ENCODE data around the gene ZSWIM8. TPM values are rescaled to one million over a fixed set of nuclear protein-coding genes. Genes with fewer than 3 reads are reported as not detected.

ZSWIM8 gene
- total and polyA plus RNA-seq, 2 donors (not counting 3 experiments of a cell fraction or from before 2014, with no cell fraction given): 111 to 230 TPM

DNA sequence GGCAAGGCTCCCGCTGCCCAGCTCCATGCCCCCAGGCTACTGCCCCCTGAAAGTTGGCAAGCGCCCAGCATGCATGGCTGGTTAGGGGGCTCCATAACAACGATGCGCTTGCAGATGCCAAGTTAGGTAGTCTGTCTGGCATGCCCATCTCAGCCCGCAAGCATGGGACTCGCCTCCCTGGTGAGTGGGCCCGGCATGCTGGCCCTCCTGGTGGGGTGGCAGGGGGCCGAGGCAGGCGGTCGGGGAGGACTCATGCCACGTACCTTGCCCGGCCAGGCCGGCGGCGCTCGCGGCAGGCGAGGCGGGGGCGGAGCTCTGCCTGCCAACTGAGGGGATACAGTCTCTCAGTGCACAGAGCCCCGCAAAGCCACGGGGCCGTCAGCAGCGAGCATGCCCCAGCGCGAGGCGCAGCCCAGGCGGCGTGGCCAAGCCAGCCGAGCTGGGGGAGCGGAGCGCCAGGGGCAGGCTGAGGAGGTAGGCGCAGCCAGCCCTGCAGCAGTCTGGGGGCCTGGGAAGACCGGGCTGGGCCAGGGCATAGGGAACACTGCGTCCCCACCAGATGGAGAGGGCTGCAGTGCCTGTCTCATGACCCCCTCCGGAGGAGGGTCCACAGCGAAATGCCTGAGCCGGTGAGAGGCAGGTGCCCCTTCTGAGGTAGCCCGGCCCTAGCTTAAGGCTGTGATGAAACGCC lies 54.0 kb downstream of the ZSWIM8 start:
- H3K9ac ChIP-seq (replicated peaks; ENCODE audit: extremely low read depth, insufficient read depth, low read length): no peak overlapping the region
- intact Hi-C loops (cut with micrococcal nuclease) (no loop called here), dilution Hi-C loops (cut with MboI; ENCODE audit: extremely low pct_ligation_motif_present, low sequenced_read_pairs) (no loop called here)
- H3K36me3 ChIP-seq (ENCODE audit: control insufficient read depth in 2 of 2, extremely low read depth in 1 of 2, insufficient read depth in 2 of 2, low read length in 2 of 2): peaks cover 0 to 2% of the 10 kb centered on the region in 2 experiments
- H3K27ac ChIP-seq (ENCODE audit: insufficient read depth, low read depth, low read length): no peak overlapping the region
- BruUV-seq (replicated peaks): no TSS peak
- H3K9me3 ChIP-seq (replicated peaks; ENCODE audit: control insufficient read depth, insufficient read depth, low read length): no peaks in the 10 kb centered on the region
- H2AFZ ChIP-seq (ENCODE audit: low read depth, low read length): no peak overlapping the region
- H3K27me3 ChIP-seq (ENCODE audit: control insufficient read depth in 2 of 2, insufficient read depth in 2 of 2, low read length in 2 of 2): no peaks in the 10 kb centered on the region
- ChIA-PET POLR2A (no interaction called here), CTCF (interaction anchor here (0.8 to 6.0 kb wide), 3 partner anchors 9 to 40 kb away, joined by 4 to 54 read pairs (median 6); no protein-coding TSS in a partner anchor)
- TF ChIP-seq MYC (IDR thresholded peaks at IDR 0.05; ENCODE audit: low read depth, low read length) (no peak), POLR2AphosphoS5 (IDR thresholded peaks at IDR 0.05; ENCODE audit: insufficient read depth, low read depth, low read length) (no peak), FOS (IDR thresholded peaks at IDR 0.05; ENCODE audit: borderline replicate concordance, insufficient read depth, low read length) (no peak), GATA2 (IDR thresholded peaks at IDR 0.05; ENCODE audit: insufficient read depth, insufficient read length, low read depth, low read length) (no peak), JUN (IDR thresholded peaks at IDR 0.05; ENCODE audit: borderline replicate concordance, insufficient read depth, insufficient read length, low read depth) (no peak), EZH2 (IDR thresholded peaks at IDR 0.05; ENCODE audit: borderline replicate concordance, low read depth, low read length, severe bottlenecking) (no peak), POLR2A (IDR thresholded peaks at IDR 0.05; ENCODE audit: low read depth, low read length) (no peak)
- TF ChIP-seq, protein P1, sequence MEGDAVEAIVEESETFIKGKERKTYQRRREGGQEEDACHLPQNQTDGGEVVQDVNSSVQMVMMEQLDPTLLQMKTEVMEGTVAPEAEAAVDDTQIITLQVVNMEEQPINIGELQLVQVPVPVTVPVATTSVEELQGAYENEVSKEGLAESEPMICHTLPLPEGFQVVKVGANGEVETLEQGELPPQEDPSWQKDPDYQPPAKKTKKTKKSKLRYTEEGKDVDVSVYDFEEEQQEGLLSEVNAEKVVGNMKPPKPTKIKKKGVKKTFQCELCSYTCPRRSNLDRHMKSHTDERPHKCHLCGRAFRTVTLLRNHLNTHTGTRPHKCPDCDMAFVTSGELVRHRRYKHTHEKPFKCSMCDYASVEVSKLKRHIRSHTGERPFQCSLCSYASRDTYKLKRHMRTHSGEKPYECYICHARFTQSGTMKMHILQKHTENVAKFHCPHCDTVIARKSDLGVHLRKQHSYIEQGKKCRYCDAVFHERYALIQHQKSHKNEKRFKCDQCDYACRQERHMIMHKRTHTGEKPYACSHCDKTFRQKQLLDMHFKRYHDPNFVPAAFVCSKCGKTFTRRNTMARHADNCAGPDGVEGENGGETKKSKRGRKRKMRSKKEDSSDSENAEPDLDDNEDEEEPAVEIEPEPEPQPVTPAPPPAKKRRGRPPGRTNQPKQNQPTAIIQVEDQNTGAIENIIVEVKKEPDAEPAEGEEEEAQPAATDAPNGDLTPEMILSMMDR (IDR thresholded peaks at IDR 0.05; ENCODE audit: extremely low read depth in 1 of 2, insufficient read depth in 1 of 2, low read depth in 1 of 2, low read length in 2 of 2): no peak
- TF ChIP-seq, protein P2, sequence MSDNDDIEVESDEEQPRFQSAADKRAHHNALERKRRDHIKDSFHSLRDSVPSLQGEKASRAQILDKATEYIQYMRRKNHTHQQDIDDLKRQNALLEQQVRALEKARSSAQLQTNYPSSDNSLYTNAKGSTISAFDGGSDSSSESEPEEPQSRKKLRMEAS (IDR thresholded peaks at IDR 0.05; ENCODE audit: insufficient read depth, insufficient read length): no peak
- no peak overlapping the region for H3K4me3 ChIP-seq (replicated peaks in 1 of 3; ENCODE audit: insufficient read depth in 1 of 3, low read depth in 1 of 3, low read length in 3 of 3)
- H3K4me2 ChIP-seq (ENCODE audit: insufficient read depth, low read length): no peak overlapping the region
- no peaks in the 10 kb centered on the region for H3K79me2 ChIP-seq (ENCODE audit: control insufficient read depth, insufficient read depth, low read length)
- H3K4me1 ChIP-seq (ENCODE audit: control insufficient read depth, extremely low read depth, insufficient read depth, low read length): peaks cover 34% of the 10 kb centered on the region
- FAIRE-seq: no peak
- no peak for DNase-seq (ENCODE audit: low read depth, low spot score)
- no peaks in the 10 kb centered on the region for H3K9me1 ChIP-seq (replicated peaks; ENCODE audit: control insufficient read depth, extremely low read depth, insufficient read depth, low read length)
- H4K20me1 ChIP-seq (replicated peaks; ENCODE audit: control insufficient read depth, extremely low read depth, insufficient read depth, low read length): no peaks in the 10 kb centered on the region
